ENCODE data around the gene MAPK14. TPM values are rescaled to one million over a fixed set of nuclear protein-coding genes. Genes with fewer than 3 reads are reported as not detected.

The MAPK14 gene
- polyA plus RNA-seq, 2 of the 4 experiments (the other 2 are of a cell fraction): 19.4 to 36.7 TPM

DNA sequence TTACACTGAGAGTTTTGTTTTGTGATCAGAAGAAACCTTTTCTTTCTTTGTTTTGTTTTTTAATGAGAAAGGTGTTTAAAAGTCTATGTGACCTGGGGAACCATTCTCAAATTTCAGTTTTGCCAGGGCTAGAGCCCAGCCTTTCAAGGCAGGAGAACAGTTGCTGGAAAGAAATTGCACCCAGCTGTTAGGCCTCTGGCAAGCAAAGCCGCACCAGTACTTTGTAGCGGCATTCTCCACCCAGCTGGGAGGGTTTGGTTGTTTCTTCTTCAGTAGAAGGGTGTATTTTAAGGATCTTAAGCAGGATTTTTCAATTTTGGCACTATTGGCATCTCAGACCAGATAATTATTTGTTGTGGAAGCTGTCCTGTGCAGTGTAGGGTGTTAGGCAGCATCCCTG lies 86.1 kb downstream of the MAPK14 start:
- POLR2A ChIA-PET: no interaction called here
- no peaks in the 10 kb centered on the region for H3K9me3 ChIP-seq
- CTCF ChIA-PET: no interaction called here
- no peak overlapping the region for H3K27ac ChIP-seq
- DNase-seq (ENCODE audit: low read depth in 1 of 2, low spot score in 1 of 2) (no peak), ATAC-seq (no peak), FAIRE-seq (no peak)
- H3K4me2 ChIP-seq: no peak overlapping the region
- H3K4me1 ChIP-seq: no peaks in the 10 kb centered on the region
- H3K4me3 ChIP-seq: no peak overlapping the region
- 100% methylated on average over 2 of the region's 2 CpGs for WGBS (ENCODE audit: missing lambda C conversion rate)
- TF ChIP-seq POLR2AphosphoS2 (conservative IDR thresholded peaks at IDR 0.05; ENCODE audit: low read length): no peak

DNA sequence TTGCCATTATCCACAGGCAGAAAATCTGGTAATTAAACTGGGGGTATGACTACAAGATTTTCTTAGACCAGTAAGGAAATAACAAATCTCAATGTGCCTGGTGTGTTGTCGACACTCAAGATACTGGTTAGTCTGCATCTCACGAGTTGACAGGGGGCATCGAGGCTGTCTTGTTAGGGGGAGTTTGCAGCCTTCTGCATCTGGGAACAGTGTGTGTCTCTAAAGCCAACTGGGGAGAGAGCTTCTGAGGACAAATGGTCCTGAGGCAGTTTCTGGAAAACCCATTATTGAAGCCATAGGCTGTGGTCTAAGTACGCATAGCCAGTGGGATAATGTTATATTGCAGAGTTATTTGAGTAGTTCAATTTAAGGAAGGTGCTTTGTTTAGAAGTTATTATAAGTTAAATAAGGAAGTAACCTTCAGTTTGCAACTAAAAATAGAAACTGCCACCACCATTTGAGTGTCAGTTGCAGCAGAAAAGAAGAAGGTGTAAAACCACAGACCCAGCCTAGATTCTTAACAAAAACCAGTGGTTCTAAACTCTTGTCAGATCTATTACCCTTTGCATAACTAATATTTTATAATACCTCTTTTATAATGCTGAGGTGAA lies 87.3 kb downstream of the MAPK14 start:
- TF ChIP-seq, protein P1, sequence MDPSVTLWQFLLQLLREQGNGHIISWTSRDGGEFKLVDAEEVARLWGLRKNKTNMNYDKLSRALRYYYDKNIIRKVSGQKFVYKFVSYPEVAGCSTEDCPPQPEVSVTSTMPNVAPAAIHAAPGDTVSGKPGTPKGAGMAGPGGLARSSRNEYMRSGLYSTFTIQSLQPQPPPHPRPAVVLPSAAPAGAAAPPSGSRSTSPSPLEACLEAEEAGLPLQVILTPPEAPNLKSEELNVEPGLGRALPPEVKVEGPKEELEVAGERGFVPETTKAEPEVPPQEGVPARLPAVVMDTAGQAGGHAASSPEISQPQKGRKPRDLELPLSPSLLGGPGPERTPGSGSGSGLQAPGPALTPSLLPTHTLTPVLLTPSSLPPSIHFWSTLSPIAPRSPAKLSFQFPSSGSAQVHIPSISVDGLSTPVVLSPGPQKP (IDR thresholded peaks at IDR 0.05; ENCODE audit: low read depth, low read length): no peak
- no peak for TF ChIP-seq BHLHE40 (IDR thresholded peaks at IDR 0.05; ENCODE audit: low read depth, low read length)
- TF ChIP-seq, protein P2, sequence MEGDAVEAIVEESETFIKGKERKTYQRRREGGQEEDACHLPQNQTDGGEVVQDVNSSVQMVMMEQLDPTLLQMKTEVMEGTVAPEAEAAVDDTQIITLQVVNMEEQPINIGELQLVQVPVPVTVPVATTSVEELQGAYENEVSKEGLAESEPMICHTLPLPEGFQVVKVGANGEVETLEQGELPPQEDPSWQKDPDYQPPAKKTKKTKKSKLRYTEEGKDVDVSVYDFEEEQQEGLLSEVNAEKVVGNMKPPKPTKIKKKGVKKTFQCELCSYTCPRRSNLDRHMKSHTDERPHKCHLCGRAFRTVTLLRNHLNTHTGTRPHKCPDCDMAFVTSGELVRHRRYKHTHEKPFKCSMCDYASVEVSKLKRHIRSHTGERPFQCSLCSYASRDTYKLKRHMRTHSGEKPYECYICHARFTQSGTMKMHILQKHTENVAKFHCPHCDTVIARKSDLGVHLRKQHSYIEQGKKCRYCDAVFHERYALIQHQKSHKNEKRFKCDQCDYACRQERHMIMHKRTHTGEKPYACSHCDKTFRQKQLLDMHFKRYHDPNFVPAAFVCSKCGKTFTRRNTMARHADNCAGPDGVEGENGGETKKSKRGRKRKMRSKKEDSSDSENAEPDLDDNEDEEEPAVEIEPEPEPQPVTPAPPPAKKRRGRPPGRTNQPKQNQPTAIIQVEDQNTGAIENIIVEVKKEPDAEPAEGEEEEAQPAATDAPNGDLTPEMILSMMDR (IDR thresholded peaks at IDR 0.05): no peak
- no peak for TF ChIP-seq NPAS2 (CRISPR knock-in tag; IDR thresholded peaks at IDR 0.05; ENCODE audit: borderline replicate concordance)
- TF ChIP-seq HOXA7 (CRISPR knock-in tag; IDR thresholded peaks at IDR 0.05): no peak
- TF ChIP-seq FOSL2 (IDR thresholded peaks at IDR 0.05): no peak
- no peak for TF ChIP-seq FOSL2 (CRISPR knock-in tag; IDR thresholded peaks at IDR 0.05)
- TF ChIP-seq ZNF302 (CRISPR knock-in tag; IDR thresholded peaks at IDR 0.05): no peak
- no peak for TF ChIP-seq MAFK (IDR thresholded peaks at IDR 0.05; ENCODE audit: partially characterized antibody)
- no peak for TF ChIP-seq POLR2AphosphoS2 (conservative IDR thresholded peaks at IDR 0.05; ENCODE audit: low read length)
- no peak for TF ChIP-seq CBX8 (IDR thresholded peaks at IDR 0.05)
- TF ChIP-seq, protein P3, sequence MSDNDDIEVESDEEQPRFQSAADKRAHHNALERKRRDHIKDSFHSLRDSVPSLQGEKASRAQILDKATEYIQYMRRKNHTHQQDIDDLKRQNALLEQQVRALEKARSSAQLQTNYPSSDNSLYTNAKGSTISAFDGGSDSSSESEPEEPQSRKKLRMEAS (IDR thresholded peaks at IDR 0.05): no peak
- TF ChIP-seq TFCP2L1 (CRISPR knock-in tag; IDR thresholded peaks at IDR 0.05): no peak
- no peak for TF ChIP-seq PHF8 (IDR thresholded peaks at IDR 0.05; ENCODE audit: borderline replicate concordance, low read depth)
- TF ChIP-seq SREBF2 (IDR thresholded peaks at IDR 0.05): no peak
- no peak for TF ChIP-seq RARB (CRISPR knock-in tag; IDR thresholded peaks at IDR 0.05)
- no peak for TF ChIP-seq ZC3H11A (IDR thresholded peaks at IDR 0.05)
- no peak for TF ChIP-seq CHD4 (IDR thresholded peaks at IDR 0.05; ENCODE audit: borderline replicate concordance)
- TF ChIP-seq MYC (IDR thresholded peaks at IDR 0.05; ENCODE audit: borderline replicate concordance, low read length): no peak
- no peak for TF ChIP-seq JUN (IDR thresholded peaks at IDR 0.05)
- TF ChIP-seq CHD2 (IDR thresholded peaks at IDR 0.05; ENCODE audit: low read length, partially characterized antibody): no peak
- CTCF ChIA-PET: interaction anchor here (0.6 kb wide), 1 partner anchor 226 kb away, joined by 3 read pairs; no protein-coding TSS in a partner anchor
- 97% methylated on average over 4 of the region's 4 CpGs for WGBS (ENCODE audit: missing lambda C conversion rate)
- Histone ChIP-seq H3K4me1 (no peaks in the 10 kb centered on the region), H3K4me2 (no peak overlapping the region), H3K4me3 (no peak overlapping the region), H3K9me3 (no peaks in the 10 kb centered on the region), H3K27ac (no peak overlapping the region)
- FAIRE-seq (no peak), DNase-seq (ENCODE audit: low read depth in 1 of 2, low spot score in 1 of 2) (no peak), ATAC-seq (no peak)
- POLR2A ChIA-PET: interaction anchor here (0.6 kb wide), 1 partner anchor 63 kb away, joined by 3 read pairs; no protein-coding TSS in a partner anchor

DNA sequence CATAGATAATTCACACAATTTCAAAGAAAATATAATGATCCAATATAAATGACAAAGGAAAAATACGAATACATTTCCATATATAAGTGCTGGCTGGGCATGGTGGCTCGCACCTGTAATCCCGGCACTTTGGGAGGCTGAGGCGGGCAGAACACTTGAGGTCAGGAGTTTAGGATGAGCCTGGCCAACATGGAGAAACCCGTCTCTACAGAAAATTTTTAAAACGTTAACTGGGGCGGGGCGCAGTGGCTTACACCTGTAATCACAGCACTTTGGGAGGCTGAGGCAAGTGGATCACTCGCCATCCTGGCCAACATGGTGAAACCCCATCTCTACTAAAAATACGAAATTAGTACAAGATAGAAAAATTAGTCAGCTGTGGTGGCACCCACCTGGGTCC lies 87.8 kb downstream of the MAPK14 start:
- FAIRE-seq (no peak), DNase-seq (ENCODE audit: low read depth in 1 of 2, low spot score in 1 of 2) (no peak), ATAC-seq (no peak)
- H3K9me3 ChIP-seq: no peaks in the 10 kb centered on the region
- POLR2A ChIA-PET: interaction anchor here (0.6 kb wide), 1 partner anchor 63 kb away, joined by 3 read pairs; no protein-coding TSS in a partner anchor
- H3K27ac ChIP-seq: no peak overlapping the region
- no peak overlapping the region for H3K4me3 ChIP-seq
- 91% methylated on average over 10 of the region's 10 CpGs for WGBS (ENCODE audit: missing lambda C conversion rate)
- CTCF ChIA-PET: no interaction called here
- no peaks in the 10 kb centered on the region for H3K4me1 ChIP-seq
- TF ChIP-seq JUN (IDR thresholded peaks at IDR 0.05) (no peak), SMC3 (IDR thresholded peaks at IDR 0.05) (no peak)
- H3K4me2 ChIP-seq: no peak overlapping the region
